ENCODE data around the gene MTUS2. TPM values are rescaled to one million over a fixed set of nuclear protein-coding genes. Genes with fewer than 3 reads are reported as not detected.

The MTUS2 gene
- total RNA-seq, 1 experiment from 2014 or later, result 0.11 TPM

DNA sequence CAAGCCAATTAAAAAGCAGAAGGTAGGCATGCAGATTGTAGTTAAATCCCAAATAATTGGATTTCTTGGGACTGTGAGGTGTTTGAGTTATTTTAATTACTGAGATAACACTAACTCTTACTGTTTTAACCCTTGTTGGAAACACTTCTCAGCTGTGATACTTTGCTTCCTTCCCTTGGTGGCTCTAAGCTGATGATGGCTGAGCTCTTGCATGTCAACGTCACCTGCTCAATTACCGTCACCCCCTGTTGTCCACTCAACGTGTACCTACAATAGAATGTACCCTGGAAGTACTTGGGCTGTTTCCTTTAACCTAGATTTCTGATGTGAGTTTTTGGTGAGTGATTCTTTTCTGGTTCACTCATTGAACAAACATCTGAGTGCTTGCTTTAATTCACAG, 471.9 kb downstream of the MTUS2 start:
- H3K4me3 ChIP-seq (ENCODE audit: low read depth, low read length, poor library complexity, severe bottlenecking), result no peak overlapping the region
- ChIA-PET CTCF (no interaction called here), POLR2A (ENCODE audit: low non-redundant PET) (no interaction called here)
- peaks cover 13% of the 10 kb centered on the region for H3K27me3 ChIP-seq (replicated peaks; ENCODE audit: insufficient read depth, low read depth, low read length, poor library complexity)
- no TSS peak for BruUV-seq (replicated peaks)
- H3K9me3 ChIP-seq (ENCODE audit: low read depth, low read length, poor library complexity, severe bottlenecking), result no peaks in the 10 kb centered on the region
- no peaks in the 10 kb centered on the region for H3K36me3 ChIP-seq (ENCODE audit: insufficient read depth, low read length, poor library complexity, severe bottlenecking)
- no peaks in the 10 kb centered on the region for H3K4me1 ChIP-seq (ENCODE audit: insufficient read depth, low read length, poor library complexity, severe bottlenecking)
- intact Hi-C loops (cut with micrococcal nuclease; ENCODE audit: unreplicated experiment), result no loop called here
- TF ChIP-seq, protein P1, sequence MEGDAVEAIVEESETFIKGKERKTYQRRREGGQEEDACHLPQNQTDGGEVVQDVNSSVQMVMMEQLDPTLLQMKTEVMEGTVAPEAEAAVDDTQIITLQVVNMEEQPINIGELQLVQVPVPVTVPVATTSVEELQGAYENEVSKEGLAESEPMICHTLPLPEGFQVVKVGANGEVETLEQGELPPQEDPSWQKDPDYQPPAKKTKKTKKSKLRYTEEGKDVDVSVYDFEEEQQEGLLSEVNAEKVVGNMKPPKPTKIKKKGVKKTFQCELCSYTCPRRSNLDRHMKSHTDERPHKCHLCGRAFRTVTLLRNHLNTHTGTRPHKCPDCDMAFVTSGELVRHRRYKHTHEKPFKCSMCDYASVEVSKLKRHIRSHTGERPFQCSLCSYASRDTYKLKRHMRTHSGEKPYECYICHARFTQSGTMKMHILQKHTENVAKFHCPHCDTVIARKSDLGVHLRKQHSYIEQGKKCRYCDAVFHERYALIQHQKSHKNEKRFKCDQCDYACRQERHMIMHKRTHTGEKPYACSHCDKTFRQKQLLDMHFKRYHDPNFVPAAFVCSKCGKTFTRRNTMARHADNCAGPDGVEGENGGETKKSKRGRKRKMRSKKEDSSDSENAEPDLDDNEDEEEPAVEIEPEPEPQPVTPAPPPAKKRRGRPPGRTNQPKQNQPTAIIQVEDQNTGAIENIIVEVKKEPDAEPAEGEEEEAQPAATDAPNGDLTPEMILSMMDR (conservative IDR thresholded peaks at IDR 0.05; ENCODE audit: low read depth, low read length), result no peak
- TF ChIP-seq EZH2 (IDR thresholded peaks at IDR 0.05; ENCODE audit: borderline replicate concordance, low read depth, low read length, poor library complexity, severe bottlenecking), result no peak
- no peak overlapping the region for H3K27ac ChIP-seq (ENCODE audit: low read depth, low read length, poor library complexity, severe bottlenecking)
- DNase-seq (ENCODE audit: low spot score), result no peak

DNA sequence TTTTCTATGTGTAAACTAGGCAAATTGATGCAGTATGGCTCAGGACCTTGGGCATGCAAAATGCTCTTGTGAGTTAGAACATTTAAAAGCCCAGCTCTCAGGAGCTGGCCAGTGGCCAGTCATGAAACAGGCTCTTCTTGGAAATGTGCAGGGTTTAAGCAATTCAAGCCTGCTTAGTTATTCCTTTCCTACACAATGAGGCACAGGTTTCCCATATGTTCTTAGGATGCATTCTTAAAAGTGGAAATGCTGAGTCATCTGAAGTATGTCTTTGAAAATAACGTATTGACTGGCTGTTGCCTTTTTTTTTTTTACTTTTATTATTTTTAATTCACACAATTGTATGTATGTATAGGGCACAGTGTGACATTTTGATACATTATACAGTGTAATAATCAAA, 474.7 kb downstream of the MTUS2 start:
- BruUV-seq (replicated peaks), result no TSS peak
- Histone ChIP-seq H3K4me3 (ENCODE audit: low read depth, low read length, poor library complexity, severe bottlenecking) (no peak overlapping the region), H3K27me3 (replicated peaks; ENCODE audit: insufficient read depth, low read depth, low read length, poor library complexity) (peaks cover 17% of the 10 kb centered on the region), H3K4me1 (ENCODE audit: insufficient read depth, low read length, poor library complexity, severe bottlenecking) (no peaks in the 10 kb centered on the region), H3K27ac (ENCODE audit: low read depth, low read length, poor library complexity, severe bottlenecking) (no peak overlapping the region), H3K9me3 (ENCODE audit: low read depth, low read length, poor library complexity, severe bottlenecking) (no peaks in the 10 kb centered on the region), H3K36me3 (ENCODE audit: insufficient read depth, low read length, poor library complexity, severe bottlenecking) (no peaks in the 10 kb centered on the region)
- ChIA-PET CTCF (no interaction called here), POLR2A (ENCODE audit: low non-redundant PET) (no interaction called here)
- intact Hi-C loops (cut with micrococcal nuclease; ENCODE audit: unreplicated experiment), result no loop called here
- TF ChIP-seq EZH2 (IDR thresholded peaks at IDR 0.05; ENCODE audit: borderline replicate concordance, low read depth, low read length, poor library complexity, severe bottlenecking), result no peak
- no peak for DNase-seq (ENCODE audit: low spot score)

DNA sequence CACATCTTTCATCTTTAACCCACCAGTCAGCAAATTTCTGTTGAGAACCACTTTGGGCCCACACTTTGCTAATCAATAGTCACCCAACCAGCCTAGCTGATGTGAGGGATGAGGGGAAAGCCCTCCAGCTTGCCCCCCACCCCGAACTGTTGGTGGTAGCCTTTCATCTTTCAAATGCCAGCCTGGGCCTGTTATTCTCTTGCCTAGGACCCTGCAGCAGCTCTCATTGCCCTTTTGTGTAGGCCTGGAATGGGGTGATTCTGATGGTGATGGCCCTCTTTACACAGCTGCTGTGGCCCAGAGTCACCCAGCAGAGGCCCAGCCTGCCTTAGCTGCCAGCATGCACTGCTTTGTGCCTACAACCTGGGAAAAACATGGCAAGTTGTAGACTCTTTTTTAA, 480.9 kb downstream of the MTUS2 start:
- Histone ChIP-seq H3K4me3 (ENCODE audit: low read depth, low read length, poor library complexity, severe bottlenecking) (no peak overlapping the region), H3K4me1 (ENCODE audit: insufficient read depth, low read length, poor library complexity, severe bottlenecking) (no peaks in the 10 kb centered on the region), H3K9me3 (ENCODE audit: low read depth, low read length, poor library complexity, severe bottlenecking) (no peaks in the 10 kb centered on the region), H3K27me3 (replicated peaks; ENCODE audit: insufficient read depth, low read depth, low read length, poor library complexity) (peaks cover 16% of the 10 kb centered on the region), H3K36me3 (ENCODE audit: insufficient read depth, low read length, poor library complexity, severe bottlenecking) (no peaks in the 10 kb centered on the region), H3K27ac (ENCODE audit: low read depth, low read length, poor library complexity, severe bottlenecking) (no peak overlapping the region)
- POLR2A ChIA-PET (ENCODE audit: low non-redundant PET), result no interaction called here
- TF ChIP-seq, protein P1 (conservative IDR thresholded peaks at IDR 0.05; ENCODE audit: low read depth, low read length), result no peak
- TF ChIP-seq EZH2 (IDR thresholded peaks at IDR 0.05; ENCODE audit: borderline replicate concordance, low read depth, low read length, poor library complexity, severe bottlenecking), result no peak
- CTCF ChIA-PET, result no interaction called here
- intact Hi-C loops (cut with micrococcal nuclease; ENCODE audit: unreplicated experiment), result no loop called here
- no peak for DNase-seq (ENCODE audit: low spot score)
- BruUV-seq (replicated peaks), result no TSS peak

DNA sequence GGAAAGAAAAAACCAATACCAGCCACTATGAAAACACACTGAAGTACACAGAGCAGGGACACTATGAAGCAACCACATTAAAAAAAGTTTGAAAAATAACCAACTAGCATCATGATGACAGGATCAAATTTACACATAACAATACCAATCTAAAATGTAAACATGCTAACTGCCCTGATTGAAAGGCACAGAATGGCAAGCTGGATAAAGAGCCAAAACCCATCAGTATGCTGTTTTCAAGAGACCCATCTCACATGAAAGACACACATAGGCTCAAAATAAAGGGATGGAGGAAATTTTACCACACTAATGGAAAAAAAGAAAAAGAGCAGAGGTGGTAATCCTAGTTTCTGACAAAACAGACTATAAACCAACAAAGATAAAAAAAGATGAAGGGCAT, 484.0 kb downstream of the MTUS2 start:
- Histone ChIP-seq H3K9me3 (ENCODE audit: low read depth, low read length, poor library complexity, severe bottlenecking) (no peaks in the 10 kb centered on the region), H3K27ac (ENCODE audit: low read depth, low read length, poor library complexity, severe bottlenecking) (no peak overlapping the region), H3K4me3 (ENCODE audit: low read depth, low read length, poor library complexity, severe bottlenecking) (no peak overlapping the region), H3K27me3 (replicated peaks; ENCODE audit: insufficient read depth, low read depth, low read length, poor library complexity) (peaks cover 10% of the 10 kb centered on the region), H3K4me1 (ENCODE audit: insufficient read depth, low read length, poor library complexity, severe bottlenecking) (no peaks in the 10 kb centered on the region), H3K36me3 (ENCODE audit: insufficient read depth, low read length, poor library complexity, severe bottlenecking) (no peaks in the 10 kb centered on the region)
- intact Hi-C loops (cut with micrococcal nuclease; ENCODE audit: unreplicated experiment), result no loop called here
- ChIA-PET CTCF (no interaction called here), POLR2A (ENCODE audit: low non-redundant PET) (no interaction called here)
- BruUV-seq (replicated peaks), result no TSS peak
- DNase-seq (ENCODE audit: low spot score), result no peak
- TF ChIP-seq EZH2 (IDR thresholded peaks at IDR 0.05; ENCODE audit: borderline replicate concordance, low read depth, low read length, poor library complexity, severe bottlenecking), result no peak
- TF ChIP-seq, protein P1 (conservative IDR thresholded peaks at IDR 0.05; ENCODE audit: low read depth, low read length), result no peak
